HL-60 (cell line): Measurements from ENCODE around the gene PRLR.

Experiments
- DNase-seq, 2 experiments: peaks; one replicate each; pipeline ENCODE4 v3.0.0-alpha.2; 2010 to 2020; ENCODE audit warnings: low read depth in 1 of 2, low spot score in 1 of 2
- H3K27ac ChIP-seq: fragments of 250-450 bp; sonication (Bioruptor Pico); replicated peaks from 2 replicates; pipeline ENCODE4 v1.5.1; 2020; ENCODE audit warnings: mild to moderate bottlenecking, moderate library complexity
- H3K27me3 ChIP-seq: fragments of 250-450 bp; sonication (Bioruptor Pico); 2 replicates; pipeline ENCODE4 v1.5.1; 2021; ENCODE audit warnings: mild to moderate bottlenecking, moderate library complexity; ENCODE audit not compliant: insufficient read depth, poor library complexity, severe bottlenecking
- H3K4me3 ChIP-seq: replicated peaks from 2 replicates; pipeline ENCODE4 v1.5.1; 2011; ENCODE audit warnings: mild to moderate bottlenecking, control low read depth, low read length; ENCODE audit not compliant: insufficient read depth
- CTCF ChIP-seq: IDR thresholded peaks from one replicate; pipeline ENCODE4 v1.5.1; 2011; ENCODE audit warnings: low read length, control low read depth, inconsistent platforms; ENCODE audit not compliant: insufficient read depth
- GABPA ChIP-seq: IDR thresholded peaks from 2 replicates; pipeline ENCODE4 v1.6.1; 2012; ENCODE audit warnings: low read depth
- POLR2AphosphoS5 ChIP-seq: IDR thresholded peaks from 2 replicates; pipeline ENCODE4 v1.6.1; 2012; ENCODE audit warnings: low read depth
- REST ChIP-seq: IDR thresholded peaks from 2 replicates; pipeline ENCODE4 v1.6.1; 2012; ENCODE audit warnings: low read depth; ENCODE audit not compliant: insufficient replicate concordance
- SPI1 ChIP-seq: IDR thresholded peaks from 2 replicates; pipeline ENCODE4 v1.6.1; 2012; ENCODE audit warnings: low read depth, mild to moderate bottlenecking, borderline replicate concordance

PRLR gene

GRCh38 chr5:35073160-35073559 is 157.1 kb downstream of the PRLR start:
- Histone ChIP-seq H3K27me3 (no peaks in the 10 kb centered on the region), H3K27ac (no peak overlapping the region), H3K4me3 (no peak overlapping the region)
- TF ChIP-seq SPI1 (no peak), GABPA (no peak), REST (no peak), POLR2AphosphoS5 (no peak), CTCF (no peak)
- no peak for DNase-seq

- no peak overlapping the region for H3K4me3 ChIP-seq
- H3K27me3 ChIP-seq: no peaks in the 10 kb centered on the region
- no peak overlapping the region for H3K27ac ChIP-seq
- no peak for DNase-seq
- TF ChIP-seq CTCF: no peak
- no peak for TF ChIP-seq REST
- TF ChIP-seq GABPA: no peak
- TF ChIP-seq POLR2AphosphoS5: no peak
- TF ChIP-seq SPI1: no peak
Measured at GRCh38 chr5:35069188-35069587, 161.1 kb downstream of the PRLR start.

GRCh38 chr5:35067985-35068384 is 162.3 kb downstream of the PRLR start:
- H3K27ac ChIP-seq: no peak overlapping the region
- no peak for DNase-seq
- TF ChIP-seq CTCF: no peak
- TF ChIP-seq GABPA: no peak
- no peak for TF ChIP-seq POLR2AphosphoS5
- TF ChIP-seq SPI1: no peak
- TF ChIP-seq REST: no peak
- H3K27me3 ChIP-seq: no peaks in the 10 kb centered on the region
- no peak overlapping the region for H3K4me3 ChIP-seq
